Muscle of back (tissue), 11 donors: Measurements from ENCODE around the gene AFF3. TPM values are rescaled to one million over a fixed set of nuclear protein-coding genes. Genes with fewer than 3 reads are reported as not detected.
A peak's percentile ranks its signal among the peaks of the same experiment; 100 is the strongest.

Experiments
- DNase-seq, 3 donors: peaks; one replicate each; pipeline versions ENCODE4 v3.0.0 to v3.0.0-alpha.2; 2013
- polyA plus RNA-seq, 10 donors: library from polyadenylated mRNA; unstranded; fragments of 120-200 nt; gene quantifications; one replicate each; pipeline ENCODE4 v1.2.1, GENCODE V29; 2013; ENCODE audit not compliant: insufficient read length in 10 of 10

The AFF3 gene
- polyA plus RNA-seq, 10 donors, result 2.9 to 7.0 (median 4.0) TPM

DNA sequence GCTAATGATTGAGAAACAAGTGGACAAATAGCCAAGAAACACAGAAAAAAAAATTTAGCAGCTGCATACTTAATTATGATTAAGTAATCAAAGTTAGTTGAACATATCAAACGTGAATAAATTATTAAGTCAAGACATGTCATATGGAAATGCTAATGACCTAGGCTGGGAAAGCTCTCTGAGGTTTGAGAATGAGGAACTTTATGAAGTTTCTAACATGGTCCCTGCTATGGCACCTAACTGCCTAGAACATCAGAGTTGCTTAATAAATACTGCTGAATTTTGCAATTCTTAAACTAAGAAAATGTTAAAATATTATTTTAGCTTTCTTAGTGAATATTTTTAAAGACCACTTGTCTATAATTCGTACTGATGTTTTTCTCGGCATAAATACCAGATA is 99.8 kb downstream of the AFF3 start:
- DNase-seq, result no peak

DNA sequence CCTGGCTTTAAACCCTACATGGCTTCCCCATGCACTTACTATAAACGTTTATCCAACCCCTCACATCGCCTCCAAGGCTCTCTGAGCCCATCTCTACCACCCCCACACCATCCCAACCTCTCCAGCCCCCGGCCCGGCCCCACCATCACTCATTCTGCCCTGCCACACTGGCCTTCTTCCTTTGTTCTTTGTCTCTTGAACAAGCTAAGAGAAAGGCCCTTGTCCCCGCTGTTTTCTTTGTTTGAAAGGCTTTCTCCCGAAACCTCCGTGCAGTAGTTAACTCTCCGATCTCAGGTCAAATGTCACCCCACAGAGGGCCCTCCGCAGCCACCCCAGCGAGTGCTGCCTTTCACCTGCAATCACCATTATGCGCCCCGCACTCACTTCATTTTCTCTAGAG is 100.4 kb downstream of the AFF3 start:
- no peak for DNase-seq

DNA sequence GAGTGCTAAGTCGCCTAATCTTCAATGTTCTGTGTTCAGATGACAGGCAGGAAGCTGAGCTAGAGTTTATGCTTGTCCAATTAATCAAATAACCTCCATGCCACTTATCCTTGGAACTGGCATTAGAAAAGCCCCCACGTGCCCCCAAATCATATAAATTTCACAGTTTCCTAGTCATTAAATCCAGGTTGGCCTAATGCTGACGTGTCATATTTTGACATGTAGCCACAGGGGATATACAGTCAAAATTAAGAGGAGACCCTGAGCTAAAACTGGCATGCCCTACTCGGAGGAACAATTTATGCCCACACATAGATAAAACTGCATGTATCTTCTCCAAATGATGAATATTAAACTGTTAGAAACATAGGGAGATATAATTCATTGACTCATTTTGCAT is 101.0 kb downstream of the AFF3 start:
- no peak for DNase-seq

- no peak for DNase-seq
Measured at GRCh38 chr2:100040906-100041305, 101.5 kb downstream of the AFF3 start.

GRCh38 chr2:100039291-100039980 is 103.0 kb downstream of the AFF3 start:
- DNase-seq, result no peak

- DNase-seq, result no peak
Measured at GRCh38 chr2:100038011-100038410, 104.4 kb downstream of the AFF3 start.

GRCh38 chr2:100036793-100037192 is 105.6 kb downstream of the AFF3 start:
- DNase-seq, result no peak

DNA sequence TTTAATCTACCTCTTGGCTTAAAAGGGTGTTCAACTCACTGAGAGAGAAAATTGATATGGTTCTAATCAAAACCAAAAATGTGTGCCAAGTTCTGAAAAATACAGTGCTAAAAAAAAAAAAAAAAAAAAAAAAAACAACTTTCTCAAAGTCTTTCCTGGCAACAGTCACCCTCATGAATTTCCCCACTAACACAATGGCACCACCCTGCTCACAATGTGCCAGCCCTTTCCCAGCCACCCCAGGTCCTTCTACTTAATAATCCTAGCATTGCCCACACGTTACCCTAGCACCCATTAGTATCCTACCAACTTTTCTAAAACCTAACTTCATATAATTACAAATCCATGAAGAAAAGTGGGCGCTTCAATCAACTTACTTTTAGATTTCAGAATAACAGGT is 106.4 kb downstream of the AFF3 start:
- DNase-seq, result no peak

GRCh38 chr2:100034431-100034830 is 108.0 kb downstream of the AFF3 start:
- DNase-seq, result no peak

- no peak for DNase-seq
Measured at GRCh38 chr2:100033976-100034375, 108.4 kb downstream of the AFF3 start.

DNA sequence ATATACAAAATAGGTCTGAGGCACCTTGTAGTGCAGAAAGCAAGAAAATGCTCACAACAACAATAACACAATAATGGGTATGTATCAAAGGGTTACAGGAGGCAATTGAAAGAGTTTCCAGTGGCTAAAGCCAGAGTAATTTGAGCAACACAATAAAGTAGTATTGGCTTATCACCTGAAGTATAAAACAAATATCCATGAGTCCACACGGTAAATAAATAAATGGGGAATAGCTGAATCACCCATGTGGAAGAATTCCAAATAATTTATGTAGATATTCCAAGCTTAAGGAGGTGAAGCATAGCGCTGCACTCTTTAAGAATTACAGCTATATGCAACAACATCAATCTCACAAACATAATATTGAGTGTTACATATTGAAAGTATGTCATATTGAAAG is 110.8 kb downstream of the AFF3 start:
- no peak for DNase-seq

- no peak for DNase-seq
Measured at GRCh38 chr2:100029460-100029859, 112.9 kb downstream of the AFF3 start.

DNA sequence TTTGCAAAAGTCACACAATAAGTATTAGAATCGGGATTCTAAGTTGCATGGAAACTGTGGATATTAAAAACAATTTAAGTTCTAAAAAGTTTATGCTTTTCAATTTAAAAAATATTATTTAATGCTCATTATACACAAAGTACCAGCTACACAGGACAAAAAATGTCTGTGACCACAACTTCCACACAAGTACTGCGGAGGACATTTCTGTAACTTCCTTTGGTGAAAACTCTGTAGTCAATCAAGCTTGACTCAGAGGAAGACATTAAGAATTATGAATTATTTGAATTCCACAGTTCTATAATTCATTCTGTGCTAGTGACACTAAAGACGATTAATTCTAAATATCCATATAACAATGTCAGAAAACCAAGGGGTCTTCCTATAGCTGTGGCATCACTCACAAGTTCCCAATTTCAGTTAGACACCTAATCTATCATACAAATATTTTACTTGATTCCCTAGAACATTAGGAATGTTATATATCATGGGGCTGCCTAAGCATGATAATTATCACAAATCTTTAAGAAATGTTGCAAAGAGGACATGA is 120.5 kb downstream of the AFF3 start:
- DNase-seq, result peak in 1 of 3 donors; percentile 36

GRCh38 chr2:100019499-100019898 is 122.9 kb downstream of the AFF3 start:
- no peak for DNase-seq

DNA sequence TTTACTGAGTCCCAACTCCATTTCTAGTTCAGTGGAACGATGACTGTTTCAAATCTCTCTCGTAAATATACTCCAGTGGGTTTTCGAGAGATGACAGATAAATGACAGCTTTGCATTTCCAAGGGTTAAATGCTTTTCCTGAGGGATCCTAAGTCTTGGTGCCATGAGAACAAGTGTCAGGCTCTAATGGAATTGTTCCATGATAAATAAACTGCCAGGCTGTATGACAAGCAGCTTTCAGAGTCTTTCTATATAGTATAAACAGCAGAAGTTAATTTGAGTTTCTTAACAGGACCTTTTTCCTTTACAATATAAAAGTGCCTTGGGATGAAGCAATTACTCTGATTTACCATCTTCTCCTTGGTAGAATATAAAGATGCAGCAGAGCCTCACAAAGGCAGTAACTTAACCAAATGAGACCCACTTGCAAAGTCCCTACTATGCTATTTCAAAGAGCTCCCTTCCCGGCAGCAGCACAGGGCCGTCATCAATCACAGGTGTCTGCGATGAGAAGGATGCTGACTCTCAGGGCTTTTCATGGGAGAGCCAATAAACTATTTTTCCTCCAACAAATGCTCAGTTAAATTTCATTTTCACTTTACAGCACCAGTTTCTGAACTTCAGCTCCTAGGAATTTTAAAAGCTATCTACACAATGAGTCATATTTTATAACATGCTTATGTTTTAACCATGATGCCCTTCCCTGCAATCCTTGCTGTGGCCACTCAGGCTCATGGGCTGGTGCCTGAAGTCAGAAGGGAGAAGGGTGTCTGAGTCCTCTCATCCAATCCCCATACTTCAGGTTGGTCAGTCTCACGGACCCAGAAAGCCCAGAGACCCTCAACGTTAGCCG is 123.8 kb downstream of the AFF3 start:
- peak in 1 of 3 donors; percentile 55 for DNase-seq

- DNase-seq, result peak in 1 of 3 donors; percentile 85
Measured at GRCh38 chr2:100017633-100018032, 124.8 kb downstream of the AFF3 start.

- no peak for DNase-seq
Measured at GRCh38 chr2:100016756-100017155, 125.6 kb downstream of the AFF3 start.

GRCh38 chr2:100015849-100016248 is 126.5 kb downstream of the AFF3 start:
- DNase-seq, result no peak

DNA sequence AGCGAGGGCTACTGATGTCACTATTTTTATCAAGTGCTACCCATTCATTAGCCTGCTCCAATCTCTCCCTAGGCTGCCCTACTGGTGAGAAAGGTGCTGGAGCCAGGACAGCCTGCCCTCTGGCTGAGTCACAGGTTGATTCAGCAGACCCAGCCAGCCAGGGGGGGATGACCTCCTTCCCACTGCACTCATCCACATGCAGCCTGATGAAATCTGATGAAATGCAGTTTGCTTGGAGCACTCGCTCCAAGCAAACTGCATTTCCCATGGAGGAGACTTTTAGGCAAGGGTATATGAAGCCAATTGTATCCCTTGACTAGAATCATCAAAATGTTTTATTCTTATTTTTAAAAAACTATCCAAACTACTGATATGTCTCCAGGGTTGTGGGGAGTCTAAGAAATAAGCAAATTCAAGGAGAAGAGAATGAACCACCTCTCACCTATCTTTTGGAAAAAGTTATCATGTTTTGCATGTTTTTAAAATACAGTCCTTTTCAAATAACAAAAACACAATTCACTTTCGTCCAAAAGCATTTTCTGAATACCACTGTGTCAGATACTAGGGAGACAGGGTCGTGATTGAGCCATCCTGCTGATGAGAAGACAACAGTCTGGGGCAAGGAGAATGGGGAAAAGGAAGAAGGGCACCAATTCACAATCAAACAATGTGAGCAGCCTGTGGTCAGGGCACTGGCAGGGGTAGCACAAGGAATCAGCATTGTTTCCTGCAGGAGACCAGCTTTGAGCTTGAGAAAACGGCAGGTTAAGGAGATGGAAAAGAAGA is 128.3 kb downstream of the AFF3 start:
- DNase-seq, result peak in 1 of 3 donors; percentile 91

- peak in 1 of 3 donors; percentile 67 for DNase-seq
Measured at GRCh38 chr2:100012561-100012960, 129.8 kb downstream of the AFF3 start.

GRCh38 chr2:100011272-100011731 is 131.1 kb downstream of the AFF3 start:
- DNase-seq, result peak in 2 of 3 donors; percentile 39 to 90

DNA sequence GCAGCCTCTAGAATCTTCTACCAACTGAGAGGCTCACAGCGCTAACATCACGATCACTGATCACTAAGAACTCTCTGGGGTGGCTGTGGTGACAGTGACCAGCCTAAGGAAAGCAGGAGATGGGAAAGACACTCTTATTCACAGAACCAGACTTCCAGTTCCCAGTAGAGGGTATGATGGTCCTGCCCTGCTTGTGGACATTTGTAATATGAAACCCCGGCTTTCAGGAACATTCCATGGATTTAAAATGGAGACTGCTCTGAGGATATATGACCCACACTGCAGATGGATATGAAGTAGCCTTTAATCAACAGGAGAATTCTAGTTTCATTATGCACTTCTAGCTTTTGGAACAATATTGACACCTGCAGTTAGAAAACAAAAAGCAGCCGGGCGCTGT is 131.8 kb downstream of the AFF3 start:
- no peak for DNase-seq
